CD4-positive, alpha-beta T cell treated with Interferon gamma for 1 hour (primary cell): ENCODE results near the gene COMP.

Source experiments
- DNase-seq: peaks from one replicate; pipeline ENCODE4 v3.0.0-alpha.2; 2020

COMP gene

DNA sequence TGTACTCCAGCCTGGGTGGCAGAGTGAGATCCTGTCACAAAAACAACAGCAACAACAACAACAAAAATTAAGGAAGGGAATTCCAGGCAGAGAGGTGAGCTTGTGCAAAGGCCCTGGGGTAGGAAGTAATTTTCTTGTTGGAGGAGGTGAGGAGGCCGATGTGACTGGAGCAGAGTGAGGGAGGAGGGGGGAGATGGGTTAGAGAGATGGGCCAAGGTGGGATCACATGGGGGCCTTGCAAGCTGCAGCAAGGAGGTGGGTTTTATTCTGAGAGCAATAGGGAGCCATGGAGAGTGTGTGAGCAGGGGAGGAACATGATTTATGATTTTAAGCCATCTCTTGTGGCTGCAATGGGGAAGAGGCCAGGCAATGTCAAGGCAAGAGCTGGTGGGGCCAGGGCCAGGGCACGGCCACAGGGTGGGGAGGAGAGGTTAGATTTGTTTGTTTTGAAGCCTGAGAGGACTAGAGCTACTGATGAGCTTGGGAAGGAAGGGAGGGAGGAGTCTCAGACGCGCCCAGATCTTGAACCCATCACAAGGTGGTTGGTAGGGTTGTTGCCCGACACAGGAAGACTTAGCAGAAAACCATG, 12.5 kb upstream of the COMP start:
- no peak for DNase-seq

DNA sequence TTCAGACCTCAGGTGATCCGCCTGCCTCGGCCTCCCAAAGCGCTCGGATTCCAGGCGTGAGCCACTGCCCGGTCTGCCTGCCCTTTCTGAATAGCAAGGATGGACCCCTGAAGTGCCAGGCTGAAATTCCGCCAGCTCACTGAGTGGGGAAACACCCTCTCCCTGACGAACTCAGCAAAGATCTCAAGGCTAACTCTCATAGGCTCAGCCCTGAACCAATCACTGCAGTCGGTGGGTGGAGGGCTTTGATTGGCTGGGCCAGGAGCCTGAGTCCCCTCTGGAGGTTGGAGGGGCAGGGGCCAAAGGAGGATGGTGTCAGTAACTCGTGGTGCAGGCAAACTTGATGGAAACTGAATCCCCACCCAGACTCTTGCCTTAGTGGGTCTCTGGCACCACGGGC, 11.2 kb upstream of the COMP start:
- no peak for DNase-seq

DNA sequence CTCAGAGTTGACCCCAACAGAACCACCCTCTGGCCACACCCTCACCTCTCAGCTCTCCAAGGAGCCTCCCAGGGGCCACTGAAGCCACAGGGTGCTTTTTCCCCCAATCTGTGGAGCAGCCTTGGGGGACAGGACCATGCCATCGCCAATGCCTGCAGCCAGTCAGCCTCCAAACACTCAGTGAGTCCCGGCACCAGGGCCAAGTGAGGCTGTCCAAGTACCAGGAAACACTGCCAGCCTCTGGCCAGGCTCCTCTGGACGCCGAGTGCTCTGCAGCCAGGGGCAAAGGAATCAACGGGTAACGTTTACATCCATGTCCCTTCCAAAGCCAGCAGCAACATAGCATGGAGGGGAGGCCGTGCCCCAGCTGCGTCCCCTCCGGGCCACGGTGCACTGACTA, 9.5 kb upstream of the COMP start:
- DNase-seq: no peak

DNA sequence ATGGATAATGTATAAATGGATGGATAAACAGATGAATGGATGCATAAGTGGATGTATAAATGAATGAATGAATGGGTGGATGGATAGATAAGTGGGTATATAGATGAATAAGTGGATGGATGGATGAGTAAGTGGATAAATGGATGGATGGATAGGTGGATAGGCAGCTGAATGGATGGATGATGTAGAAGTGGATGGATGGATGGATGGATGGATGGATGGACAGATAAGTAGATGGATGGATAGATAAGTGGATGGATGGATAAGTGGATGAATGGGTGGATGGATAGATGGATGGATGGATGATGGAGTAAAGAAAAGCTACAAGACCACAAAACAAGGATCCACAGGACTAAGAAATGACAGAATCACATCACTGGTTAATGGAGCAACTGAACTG, 9.0 kb upstream of the COMP start:
- DNase-seq: no peak

DNA sequence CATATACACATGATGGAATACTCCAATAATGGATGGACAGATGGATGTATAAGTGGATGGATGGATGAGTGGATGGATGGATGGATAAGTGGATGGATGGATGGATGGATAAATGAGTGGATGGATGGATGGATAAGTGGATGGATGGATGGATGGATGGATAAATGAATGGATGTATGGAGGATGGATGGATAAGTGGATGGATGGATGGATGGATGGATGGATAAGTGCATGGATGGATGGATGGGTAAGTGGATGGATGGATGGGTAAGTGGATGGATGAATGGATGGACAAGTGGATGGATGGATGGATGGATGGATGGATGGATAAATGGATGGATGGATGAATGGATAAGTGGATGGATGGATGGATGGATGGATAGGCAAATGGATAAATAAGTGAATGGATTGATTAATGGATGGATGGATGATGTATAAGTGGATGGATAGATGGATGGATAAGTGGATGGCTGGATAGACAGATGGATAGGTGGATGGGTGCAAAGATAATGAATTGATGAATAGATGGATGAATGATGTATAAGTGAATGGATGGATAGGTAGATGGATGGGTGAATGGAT, 8.4 kb upstream of the COMP start:
- DNase-seq: no peak

DNA sequence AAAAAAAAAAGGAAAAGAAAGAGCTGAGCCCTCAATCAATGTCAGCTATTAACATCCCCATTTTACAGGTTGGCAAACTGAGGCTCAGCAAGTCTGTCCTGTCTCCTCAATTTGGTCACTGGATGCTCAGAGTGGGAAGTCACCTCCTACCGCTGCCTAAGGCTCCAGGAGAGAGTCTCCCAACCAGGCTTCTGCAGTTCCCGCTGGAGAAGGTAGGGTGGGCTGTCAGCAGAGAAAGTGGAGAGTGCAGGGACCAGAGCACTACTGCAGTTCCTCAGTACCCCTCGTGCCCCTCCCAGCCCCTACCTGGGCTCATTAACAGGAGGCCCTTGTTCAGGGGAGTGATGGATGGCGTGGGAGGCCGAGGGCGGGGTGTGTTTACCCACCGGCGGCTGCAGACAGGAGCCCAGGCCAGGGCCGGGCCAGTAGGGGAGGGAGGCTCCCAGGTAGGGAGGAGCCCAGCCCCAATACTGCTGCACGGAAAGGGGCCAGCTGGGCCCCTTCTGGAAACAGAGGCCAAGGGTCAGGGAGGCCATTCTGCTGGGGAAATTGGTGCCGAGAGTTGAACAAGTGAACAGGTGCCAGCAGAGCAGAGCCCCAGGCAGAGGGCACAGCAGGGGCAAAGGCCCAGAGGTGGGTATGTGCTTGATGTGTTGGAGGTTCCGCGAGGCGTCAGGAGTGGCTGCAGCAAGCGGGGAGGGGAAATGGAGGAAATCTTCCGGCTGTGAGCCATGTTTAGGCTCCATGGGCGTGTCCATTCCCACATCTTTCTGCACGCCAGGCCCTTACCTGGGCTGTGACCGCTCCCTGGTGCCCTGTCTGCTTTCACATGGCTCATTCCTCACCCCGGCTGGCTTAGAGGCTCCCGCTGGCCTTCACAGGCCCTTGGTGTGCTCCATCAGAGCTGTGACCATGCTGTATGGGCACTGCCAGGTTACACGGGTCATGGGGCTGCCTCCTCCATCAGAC, 7.6 kb upstream of the COMP start:
- no peak for DNase-seq

DNA sequence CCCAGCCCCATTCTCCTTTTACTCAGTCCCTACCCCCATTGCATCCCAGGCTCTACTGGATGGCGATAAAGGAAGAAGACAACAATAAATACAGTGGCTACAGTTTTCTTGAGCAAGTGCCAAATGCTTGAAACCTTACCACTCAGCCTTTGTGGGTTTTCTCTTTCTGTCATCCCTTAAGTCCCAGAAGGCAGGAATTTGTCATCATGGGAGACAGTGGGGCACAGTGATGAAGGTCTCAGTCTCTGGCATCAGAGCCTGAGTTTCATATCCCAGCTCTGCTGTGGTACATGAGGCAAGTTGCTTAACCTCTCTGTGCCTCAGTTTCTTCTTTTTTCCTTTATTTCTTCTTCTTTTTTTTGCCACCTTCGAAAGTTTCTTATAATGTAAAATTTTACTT, 5.1 kb upstream of the COMP start:
- no peak for DNase-seq

DNA sequence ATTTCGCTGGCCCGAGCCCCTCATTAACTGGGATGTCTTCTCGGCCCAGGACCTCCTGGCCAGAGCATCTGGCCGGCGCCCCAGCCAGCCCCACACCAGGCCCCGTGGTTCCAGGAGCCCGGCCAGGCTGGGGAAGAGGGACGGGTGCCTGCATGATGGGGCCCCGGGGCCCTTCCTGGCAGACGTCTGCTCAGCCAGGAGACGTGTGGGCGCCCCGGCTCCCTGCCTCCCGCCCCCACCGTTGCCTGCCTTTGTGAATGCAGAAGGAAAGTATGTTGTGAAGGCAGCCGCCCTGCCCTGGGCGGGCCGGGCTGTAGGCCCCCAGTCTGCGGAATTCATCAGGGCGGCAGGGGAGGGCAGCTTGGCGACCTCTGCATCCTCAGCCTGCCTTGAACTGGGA, 4.4 kb upstream of the COMP start:
- no peak for DNase-seq

DNA sequence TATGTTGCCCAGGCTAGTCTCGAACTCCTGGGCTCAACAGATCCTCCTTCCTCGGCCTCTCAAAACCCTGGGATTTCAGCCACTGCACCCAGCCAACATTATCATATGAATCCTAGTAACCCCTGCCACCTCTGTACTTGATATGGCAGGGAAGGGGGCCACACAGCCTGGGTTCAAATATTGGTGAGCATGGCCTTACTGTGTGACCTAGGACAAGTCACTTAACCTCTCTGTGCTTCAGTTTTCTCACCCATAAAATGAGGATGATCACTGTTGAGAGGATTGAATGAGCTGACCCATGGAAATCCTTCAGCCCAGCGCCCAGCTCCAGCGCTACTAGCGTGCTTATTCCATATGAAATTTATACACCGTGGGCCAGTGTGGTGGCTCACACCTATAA, 3.6 kb upstream of the COMP start:
- DNase-seq: no peak

DNA sequence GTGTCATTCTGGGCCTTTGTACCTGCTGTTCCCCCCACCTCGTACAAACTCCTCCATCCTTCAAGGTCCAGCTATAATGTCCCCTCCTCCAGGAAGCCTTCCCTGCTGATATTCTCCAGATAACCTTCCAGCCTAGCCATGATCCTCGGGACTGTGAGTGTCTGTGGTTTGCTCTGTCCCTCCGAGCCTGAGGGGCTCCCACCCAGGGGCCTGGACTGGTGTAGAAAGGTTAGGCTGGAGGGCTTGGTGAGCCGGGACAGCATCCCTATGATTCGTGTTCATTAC, 2.9 kb upstream of the COMP start:
- DNase-seq: no peak

DNA sequence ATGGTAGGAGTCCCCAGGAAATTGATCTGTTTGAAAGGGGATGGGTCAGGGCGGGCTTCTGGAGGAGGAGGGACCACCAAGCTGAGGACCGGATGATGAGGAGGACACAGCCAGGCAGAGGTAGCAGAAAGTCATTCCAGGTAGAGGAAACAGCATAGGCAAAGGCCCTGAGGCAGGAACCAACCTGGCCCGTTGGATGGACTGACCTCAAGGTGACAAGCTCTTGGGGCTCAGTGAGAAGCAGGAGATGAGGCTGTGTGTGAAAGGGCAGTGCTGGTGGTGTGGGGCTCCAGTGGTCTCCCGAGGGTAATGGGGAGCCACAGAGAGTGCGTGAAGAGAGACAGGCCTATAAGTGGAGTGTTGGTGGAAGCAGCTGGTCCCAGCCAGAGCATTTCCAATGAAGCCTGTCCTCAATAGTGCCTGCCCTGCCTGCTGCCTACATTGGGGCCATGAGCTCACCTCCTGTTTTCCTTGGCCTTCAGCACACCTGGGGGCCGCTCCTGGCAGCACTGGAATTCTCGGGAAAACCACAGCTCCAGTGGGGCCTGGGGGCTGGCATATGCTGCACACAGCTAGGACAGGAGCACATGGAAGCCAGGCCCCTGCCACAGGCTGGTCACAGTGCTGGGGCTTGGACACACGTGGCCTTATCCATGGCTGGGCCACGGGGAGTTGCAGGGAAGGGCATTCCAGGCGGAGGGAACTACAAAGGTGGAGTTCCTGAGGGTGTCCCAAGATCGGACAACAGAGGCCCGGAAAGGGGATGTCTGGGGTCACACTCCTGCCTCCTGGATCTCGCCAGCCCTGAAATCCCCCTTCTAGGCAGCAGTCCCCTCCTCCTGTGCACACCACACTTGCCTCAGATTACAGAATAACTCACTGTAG, 2.3 kb upstream of the COMP start:
- DNase-seq: no peak

DNA sequence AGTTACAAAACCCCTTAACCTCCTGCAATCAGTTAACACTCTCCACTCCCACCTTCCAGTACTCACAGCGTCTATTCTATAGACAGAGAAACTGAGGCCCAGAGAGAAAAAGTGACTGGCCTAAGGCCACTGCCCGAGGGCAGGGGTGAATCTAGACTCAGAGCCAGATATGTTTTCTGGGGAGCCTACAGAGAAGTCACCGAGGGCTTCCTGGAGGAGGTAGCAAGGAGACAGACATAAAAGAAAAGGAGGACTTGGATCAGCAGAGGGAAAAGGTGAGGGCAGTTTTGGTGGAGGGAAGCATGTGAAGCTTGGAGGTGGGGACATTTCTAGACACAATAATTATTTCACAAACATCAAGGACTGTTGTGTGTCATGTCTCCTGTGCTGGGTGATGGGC, 1.6 kb upstream of the COMP start:
- no peak for DNase-seq

DNA sequence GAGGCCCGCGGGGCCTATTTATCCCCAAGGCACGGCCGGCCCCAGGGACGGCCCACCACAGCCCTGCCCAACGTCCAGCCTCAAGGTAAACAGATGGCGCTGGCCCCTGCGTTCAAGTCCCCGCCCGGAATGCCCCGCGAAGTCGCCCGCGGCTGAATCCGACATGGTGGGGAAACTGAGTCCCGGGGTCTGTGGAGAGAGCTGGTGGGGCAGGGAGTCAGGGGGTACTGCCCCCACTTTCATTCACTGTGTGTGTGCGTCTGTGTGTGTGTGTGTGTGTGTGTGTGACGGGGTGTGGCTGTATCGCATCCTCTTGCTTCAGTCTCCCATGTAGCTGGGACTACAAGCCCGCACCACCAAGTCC, 192 bp upstream of the COMP start:
- DNase-seq: no peak

DNA sequence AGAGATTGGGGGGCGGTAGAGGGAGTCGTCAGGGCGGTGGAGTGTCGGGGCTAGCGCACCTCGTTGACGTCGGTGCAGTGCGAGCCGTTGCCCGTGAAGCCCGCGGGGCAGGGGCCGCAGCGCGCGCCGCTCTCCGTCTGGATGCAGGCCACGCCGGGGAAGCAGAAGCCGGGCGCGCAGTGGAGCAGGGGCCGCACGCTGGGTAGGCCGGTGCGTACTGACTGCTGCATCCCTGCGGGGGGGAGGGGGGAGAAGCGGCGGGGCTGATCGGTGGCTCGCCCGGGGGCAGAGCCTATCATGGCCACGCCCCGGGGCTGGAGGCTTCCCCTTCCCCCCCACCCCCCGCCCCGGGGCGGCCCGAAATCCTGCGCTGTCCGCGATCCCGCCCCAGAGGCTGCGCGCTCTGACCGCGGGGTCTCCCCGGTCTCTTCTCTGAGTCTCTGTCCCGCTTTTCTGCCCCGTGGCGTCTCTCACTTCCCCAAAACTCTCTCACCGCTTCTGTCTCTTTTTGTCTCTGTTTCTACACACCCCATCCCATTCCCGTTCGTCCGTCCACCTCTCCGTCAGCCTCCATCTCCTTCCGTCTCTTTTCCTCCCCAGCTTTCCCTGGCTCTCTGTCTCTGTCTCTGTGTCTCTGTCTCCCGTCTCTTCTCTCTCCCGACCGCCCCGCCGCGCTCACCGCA, 1.1 kb downstream of the COMP start:
- peak; percentile 45 for DNase-seq

DNA sequence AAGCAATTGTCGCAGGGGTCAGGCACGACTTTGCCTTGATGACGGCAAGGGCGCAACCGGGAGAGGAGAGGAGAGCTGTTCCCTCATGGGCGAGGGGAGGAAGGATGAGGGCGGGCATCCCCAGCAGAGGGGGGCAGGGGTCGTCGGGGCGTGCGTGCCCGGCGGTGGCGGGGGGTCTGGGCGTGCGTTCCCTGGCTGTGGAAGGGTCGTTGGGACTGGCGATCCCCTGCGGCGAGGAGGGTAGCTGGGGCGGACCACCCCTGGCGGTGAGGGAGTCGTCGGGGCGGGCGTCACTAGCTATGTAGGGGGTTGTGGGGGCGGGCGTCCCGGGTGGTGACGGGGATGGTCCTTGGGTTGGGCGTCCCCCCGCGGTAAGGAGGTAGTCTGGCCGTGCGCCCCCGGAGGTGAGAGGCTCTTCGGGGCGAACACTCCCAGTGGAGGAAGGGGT, 1.7 kb downstream of the COMP start:
- no peak for DNase-seq

DNA sequence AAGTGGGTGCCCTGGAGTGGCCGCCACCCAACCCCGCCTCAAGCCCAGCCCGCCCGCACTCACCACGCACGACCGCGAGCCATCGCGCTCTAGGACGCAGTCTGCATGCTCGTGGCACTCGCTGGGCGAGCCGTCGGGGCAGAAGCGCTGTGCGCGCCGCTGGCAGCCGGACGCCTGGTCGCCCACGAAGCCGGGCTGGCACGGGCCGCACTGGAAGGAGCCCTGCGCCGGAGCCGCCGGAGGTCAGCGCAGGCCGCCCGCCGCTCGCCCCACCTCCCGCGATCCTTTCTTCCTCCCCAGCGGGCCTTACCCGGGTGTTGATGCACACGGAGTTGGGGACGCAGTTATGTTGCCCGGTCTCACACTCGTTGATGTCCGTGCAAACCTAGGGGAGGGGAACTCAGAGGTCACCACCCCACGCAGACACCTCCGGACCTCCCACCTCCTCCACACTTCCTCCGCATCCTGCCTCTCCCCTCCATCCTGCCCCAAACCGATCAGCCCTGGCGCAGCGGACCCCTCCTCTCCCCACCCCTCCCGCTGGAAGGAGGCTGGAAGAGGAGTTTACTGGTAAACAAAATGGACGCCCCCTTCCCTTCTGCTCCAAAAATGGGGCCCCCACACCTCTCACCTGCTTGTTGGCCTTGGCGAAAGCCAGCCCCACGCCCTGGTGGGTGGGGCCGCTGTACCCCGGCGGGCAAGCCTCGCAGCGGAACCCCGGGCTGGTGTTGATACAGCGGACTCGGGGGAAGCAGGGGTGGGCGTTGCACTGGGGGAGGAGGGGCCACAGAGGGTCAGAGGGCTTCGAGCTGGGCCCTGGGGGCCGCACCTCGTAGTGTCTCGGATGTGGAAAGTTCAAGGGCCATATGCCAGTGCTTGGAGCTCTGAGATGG, 2.3 kb downstream of the COMP start:
- DNase-seq: no peak

DNA sequence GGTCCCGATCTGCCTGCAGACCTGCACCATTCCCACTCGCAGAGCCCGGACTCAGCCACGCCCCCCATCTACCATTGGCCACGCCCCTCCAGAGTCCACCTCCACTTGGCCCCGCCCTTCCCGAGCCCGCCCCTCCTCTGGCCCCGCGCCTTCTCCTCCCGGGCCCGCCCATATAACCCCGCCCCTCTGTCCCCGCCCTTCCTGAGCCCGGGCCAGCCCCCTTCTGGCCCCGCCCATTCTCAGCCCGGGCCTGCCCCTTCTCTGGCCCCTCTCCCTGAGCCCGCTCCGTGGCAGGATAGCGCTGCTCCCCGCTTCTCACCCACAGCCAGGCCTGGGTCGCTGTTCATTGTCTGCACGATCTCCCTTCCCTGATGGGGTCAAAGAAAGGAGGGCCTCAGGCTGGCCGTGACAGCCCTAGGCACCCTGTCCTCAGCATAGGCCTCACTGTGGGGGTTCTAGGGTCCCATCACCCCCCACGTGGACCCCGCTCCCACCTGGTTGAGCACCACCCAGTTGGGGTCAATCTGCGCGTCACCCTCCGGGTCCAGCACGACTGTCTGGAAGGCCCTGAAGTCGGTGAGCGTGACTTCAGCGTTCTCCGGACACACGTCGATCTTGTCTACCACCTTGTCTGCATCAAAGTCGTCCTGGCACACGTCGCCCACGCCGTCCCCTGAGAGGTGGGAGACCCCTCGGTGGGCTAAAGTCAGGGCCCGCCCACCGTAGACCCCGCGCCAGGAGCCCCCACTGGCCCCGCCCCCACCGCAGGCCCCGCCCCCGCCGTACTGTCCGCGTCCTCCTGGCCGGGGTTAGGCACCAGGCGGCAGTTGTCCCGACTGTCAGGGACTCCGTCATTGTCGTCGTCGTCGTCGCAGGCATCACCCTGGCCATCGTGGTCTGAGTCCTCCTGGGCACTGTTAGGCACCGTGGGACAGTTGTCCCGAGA, 5.7 kb downstream of the COMP start:
- DNase-seq: peak; percentile 72

DNA sequence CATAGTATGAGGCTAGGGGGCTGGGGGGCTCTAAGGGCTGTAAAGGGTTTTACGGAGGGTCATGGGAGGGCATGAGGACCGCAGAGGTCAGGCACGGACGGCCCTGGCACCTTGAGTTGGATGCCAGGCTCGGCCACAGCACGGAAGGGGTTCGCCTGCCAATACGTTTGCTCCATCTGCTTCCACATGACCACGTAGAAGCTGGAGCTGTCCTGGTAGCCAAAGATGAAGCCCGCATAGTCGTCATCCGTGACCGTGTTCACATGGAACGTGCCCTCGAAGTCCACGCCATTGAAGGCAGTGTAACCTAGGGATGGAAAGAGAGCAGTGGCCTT, 6.4 kb downstream of the COMP start:
- no peak for DNase-seq

DNA sequence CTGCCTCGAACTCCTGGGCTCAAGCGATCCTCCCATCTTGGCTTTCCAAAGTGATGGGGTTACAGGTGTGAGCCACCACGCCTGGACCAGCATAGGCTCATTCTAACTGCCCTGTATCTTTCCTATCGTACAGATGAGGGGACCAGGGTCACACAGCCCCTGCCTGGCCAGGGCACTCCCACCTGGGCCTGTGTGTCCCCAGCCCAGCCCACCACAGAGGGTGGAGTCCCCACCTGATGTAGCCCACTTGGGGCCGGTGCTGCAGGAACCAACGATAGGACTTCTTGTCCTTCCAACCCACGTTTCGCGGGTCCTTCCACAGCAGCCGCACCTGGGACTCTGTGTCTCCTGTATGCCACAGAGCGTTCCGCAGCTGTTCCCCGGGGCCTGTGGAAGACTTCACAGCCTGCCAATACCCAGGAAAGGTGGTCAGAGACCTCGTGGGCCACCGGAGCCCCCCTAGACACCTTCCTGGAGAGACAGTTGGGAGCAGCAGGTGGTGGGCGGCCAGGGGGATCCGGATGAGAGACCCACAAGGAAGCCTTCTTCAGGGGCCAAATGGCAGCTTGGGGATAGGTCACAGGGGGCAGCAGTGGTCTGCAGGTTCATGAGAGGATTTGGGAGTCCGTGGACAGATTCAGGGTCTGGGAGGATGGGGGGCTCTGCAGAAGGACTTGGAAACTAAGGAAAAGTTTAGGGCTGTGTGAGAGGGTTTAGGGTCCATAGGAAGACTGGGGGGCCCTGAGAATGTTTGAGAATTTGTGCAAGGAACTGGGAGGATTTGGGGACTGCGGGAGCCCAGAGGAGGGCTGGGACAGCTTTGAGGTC, 6.9 kb downstream of the COMP start:
- DNase-seq: no peak
